NCI-H1048 (cell line): ENCODE results near the gene FAM107B.

Experiments used
- DNase-seq: peaks from one replicate; lab custom pipeline; 2025; lab: John Stamatoyannopoulos, UW

Gene FAM107B

DNA sequence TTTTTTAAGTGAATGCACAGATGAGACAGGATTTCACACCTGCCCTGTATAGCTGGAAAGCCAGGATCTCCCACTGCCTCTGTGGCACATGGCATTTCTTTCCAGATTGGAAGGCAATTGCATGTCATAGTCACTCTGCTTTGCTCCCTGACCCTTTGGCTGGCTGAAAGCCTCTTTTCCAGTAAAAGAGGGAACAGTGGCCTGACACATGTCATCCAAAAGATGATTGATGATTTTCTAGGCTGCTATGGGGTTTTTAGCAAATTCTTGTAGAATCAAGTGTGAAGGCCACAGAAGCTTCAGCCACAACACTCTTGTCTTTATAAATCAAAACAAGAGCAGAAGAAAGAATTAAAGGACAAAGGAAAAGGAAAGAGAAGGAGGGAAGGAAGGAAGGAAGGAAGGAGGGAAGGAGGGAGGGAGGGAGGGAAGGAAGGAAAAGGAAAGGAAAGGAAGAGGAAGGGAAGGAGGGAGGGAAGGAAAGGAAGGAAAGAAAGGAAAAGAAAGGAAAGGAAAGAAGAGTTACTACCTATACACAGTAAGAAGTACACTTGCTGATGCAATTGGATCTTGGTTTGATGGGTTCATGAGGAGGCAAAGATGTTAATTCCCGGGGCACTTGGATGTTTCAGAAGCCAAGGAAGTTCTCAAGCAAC lies 285.0 kb downstream of the FAM107B start:
- DNase-seq, result no peak

DNA sequence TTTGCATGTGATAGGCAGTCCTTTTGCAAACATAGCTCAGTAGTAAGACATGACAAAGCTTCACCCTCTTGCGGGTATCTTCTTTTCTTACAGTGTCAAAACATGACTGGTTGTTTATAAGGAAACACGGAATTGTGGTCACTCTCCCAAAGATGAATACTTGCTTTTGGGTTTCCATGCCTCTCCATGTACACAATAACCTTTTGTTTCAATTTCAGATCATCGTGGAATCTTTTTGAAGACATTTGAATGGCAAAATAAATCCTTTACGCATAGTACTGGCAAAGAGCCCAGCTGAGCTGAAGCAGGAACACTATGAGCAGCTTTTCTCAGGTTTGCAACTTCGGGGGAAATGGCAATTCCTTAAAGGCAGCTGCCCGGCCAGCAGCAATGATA lies 287.2 kb downstream of the FAM107B start:
- DNase-seq, result peak; percentile 50

DNA sequence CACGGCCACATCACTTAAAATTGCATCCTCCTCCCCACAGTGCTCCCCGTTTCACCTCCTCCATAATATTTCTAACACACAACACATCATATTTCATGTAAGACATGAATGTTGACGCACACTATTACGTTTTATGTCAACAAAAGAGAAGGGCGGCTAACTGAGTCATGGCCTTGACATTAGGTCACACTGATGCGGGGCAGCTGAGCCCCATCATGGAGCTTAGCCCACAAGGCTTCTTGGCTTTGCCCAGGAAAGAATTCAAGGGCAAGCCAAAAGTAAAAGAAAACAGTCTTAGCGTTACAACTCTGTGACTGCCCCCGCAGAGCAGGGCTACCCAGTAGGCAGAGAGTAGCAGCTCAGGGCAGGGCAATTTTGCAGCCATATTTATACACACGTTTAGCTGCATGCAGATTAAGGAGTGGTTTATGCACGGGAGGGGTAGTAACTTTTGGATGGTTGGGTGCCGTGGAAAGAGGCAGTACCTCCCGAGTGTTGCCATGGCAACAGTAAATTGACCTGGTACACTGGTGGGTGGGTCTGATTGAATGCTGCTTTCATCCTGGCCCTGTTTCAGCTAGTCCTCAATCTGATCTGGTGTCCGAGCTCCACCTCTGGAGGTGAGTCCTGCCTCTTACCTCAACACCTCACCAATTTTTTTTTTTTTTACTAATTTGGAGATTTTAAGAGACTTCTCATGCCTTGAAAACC lies 287.8 kb downstream of the FAM107B start:
- DNase-seq, result no peak

DNA sequence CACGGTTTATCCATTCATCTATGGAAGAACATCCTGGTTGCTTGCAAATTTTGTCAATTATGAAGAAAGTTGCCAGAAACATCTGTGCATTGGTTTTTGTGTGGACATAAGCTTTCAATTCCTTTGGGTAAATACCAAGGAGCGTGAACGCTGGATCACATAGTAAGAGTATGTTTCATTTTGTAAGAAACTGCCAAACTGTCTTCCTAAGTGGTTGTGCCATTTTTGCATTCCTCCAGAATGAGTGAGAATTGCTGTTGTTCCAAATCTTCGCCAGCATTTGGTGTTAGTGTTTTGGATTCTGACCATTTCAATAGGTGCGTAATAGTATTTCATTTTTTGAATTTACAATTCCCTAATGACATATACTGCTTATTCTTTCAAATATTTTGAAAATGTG lies 288.7 kb downstream of the FAM107B start:
- no peak for DNase-seq

DNA sequence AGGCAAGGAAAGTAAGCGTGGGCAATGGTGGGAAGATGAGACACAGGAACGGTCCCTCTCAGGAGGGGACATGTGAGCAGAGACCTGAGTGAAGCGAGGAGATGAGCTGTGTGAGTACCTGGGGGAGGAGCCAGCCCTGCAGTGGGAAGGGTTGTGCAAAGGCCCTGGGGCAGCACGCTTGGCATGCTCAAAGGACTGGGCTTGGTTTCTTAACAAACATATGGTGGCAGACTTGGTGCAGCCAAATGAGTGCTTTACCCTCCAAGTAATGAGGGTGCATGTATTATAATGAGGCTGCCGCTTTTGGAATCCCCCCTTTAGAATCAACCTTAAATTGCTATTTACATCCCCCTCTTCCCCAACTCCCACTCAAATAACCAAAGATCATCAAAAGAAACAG lies 291.3 kb downstream of the FAM107B start:
- no peak for DNase-seq

DNA sequence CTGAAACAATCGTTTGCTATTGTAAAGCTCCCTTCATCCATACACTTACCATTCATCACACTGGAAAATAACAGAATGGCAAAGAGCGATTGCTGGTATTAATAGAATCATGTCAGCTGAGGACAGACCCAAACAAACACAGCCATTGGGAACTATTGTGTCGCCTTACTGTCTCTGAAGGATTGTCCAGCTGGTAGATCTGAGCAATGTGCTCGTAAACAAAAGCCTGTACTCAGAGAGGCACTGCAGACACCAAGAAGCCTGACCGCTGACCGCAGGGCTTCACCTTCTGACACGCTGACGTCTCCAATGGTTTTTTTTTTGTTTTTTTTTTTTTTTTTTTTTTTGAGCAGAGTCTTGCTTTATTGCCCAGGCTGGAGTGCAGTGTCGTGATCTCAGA lies 292.9 kb downstream of the FAM107B start:
- DNase-seq, result no peak

DNA sequence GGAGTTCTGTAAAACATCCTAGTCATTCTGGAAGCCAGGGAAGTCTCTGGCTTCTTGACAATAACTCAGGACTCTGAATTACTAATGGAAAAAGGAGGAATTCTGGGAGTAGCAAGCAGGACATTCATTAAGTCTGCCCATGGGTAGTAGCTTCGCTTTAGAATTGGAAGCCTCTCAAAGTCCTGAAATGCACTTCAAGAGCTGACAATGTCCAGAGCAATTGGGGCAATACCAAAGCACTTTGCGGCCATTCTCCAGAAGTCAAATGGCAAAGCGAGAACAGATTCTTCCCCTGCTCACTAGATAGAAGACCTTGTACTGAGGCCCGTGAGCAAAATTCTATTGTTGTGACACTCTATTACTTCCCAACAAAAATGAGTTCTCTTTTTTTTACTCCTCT lies 293.7 kb downstream of the FAM107B start:
- DNase-seq, result no peak

DNA sequence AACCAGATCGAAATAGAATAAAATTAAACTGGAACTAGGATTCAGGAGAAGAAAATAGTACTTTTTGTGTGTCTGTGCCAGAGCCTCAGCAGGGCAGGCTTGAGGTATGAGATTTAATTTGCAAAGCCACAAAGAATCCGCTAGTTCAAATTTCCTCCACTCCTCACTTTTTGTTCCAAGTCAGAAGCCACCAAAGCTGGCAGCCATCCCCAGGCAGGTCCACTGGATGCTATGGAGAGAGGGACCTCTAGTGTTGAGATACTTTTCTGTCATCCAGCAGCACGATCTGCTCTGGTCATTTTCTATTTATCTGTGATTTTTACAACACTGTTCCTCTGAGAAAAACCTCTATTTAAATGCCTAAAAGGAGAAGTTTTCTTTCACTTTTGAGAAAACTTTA lies 296.1 kb downstream of the FAM107B start:
- no peak for DNase-seq

- no peak for DNase-seq
These were observed 296.5 kb downstream of the FAM107B start for GRCh38 chr10:14478201-14478600.

DNA sequence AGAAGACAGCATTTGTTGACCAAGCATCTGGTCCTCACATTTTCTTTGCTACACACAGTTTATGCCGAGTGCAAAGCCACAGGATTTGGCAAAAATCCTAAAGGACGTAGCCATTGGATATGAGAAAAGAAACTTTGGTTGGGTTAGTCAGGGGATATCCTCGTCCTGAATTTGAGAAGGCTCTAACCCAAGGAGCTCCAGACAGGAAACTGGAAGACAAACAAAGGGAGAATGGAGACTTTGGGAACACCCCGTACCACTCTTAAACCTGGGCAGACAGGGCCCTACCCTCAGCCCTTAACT lies 297.3 kb downstream of the FAM107B start:
- no peak for DNase-seq

- DNase-seq, result no peak
These were observed 297.9 kb downstream of the FAM107B start for GRCh38 chr10:14476641-14477407.

DNA sequence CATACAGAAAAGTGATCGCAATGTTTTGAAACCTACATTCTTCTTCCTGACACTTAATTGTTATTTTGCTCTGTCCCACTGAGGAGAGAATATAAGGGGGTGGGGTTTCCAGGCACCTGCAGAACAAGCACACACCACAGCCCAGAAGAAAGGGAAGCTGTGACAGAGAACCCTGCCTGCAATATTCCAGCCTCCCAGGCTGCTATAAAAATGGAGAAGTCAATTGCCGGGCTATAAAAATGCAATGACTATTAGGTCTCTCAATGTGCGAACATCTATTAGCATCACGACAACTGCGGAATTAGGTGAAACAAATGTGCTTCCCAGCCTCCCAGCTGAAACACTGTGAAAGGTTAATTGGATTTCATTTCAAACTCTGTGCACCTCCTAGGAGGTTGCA lies 298.7 kb downstream of the FAM107B start:
- no peak for DNase-seq

GRCh38 chr10:14474656-14475055 lies 300.0 kb downstream of the FAM107B start:
- DNase-seq, result no peak

DNA sequence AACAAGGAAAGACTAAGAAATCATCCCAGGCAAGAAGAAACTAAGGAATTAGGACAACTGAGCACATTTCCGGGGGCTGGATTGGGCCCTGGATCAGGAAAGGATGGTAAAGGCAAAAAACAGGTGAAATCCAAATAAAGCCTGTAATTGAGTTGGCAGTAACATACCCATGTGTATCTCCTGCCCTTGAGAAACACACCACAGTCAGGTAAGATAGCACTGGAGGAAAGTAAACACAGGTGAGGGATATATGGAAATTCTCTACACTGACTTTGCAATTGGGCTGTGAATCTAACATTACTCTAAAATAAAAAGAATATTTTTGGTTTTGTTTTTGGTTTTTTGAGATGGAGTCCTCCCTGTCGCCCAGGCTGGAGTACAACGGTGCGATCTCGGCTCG lies 303.8 kb downstream of the FAM107B start:
- no peak for DNase-seq

DNA sequence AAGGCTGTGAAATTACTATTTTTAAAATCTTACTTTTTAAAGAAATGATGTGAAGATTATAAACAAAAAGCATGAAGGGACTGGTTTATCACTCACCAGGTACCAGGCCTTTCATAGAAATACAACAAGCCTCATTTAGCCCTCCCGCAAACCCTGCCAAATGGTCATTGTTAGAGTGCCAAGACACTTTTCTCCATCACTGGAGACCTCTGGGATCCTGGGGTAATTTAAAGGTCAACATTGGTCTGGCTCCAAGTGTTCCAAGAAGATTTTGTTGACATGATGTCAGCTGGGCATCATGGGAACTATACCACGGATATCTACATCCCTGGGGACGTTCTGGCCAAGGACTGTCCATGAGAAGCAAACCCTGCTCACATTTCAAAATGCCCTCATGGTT lies 306.0 kb downstream of the FAM107B start:
- no peak for DNase-seq
